ENCODE data around the gene WDFY3. TPM values are rescaled to one million over a fixed set of nuclear protein-coding genes. Genes with fewer than 3 reads are reported as not detected.

Gene WDFY3
- total RNA-seq (10 to 100 TPM; 35.2 to 68.9 (median 53.0) TPM), polyA plus RNA-seq (1 to 10 TPM; 4.9 to 7.7 TPM)
- long read RNA-seq, donor 1, partial matches to known transcripts = 0 of 1 reads
- long read RNA-seq, donor 1, other reads (novel, unspliced or antisense) = 1 of 1 reads
- long read RNA-seq, donor 2, partial matches to known transcripts = 5 of 7 reads
- long read RNA-seq, donor 2, other reads (novel, unspliced or antisense) = 2 of 7 reads
- long read RNA-seq, donor 3, partial matches to known transcripts = 1 of 3 reads
- long read RNA-seq, donor 3, other reads (novel, unspliced or antisense) = 2 of 3 reads

- Histone ChIP-seq H3K4me1 (peaks cover 0 to 54% (median 32%) of the 10 kb centered on the region in 9 donors), H3K27ac (peak within 1 kb of the TSS; percentile 72 to 96 (median 92)), H3K36me3 (no peaks in the 10 kb centered on the region), H3K27me3 (no peaks in the 10 kb centered on the region), H3K4me3 (peak within 1 kb of the TSS; percentile 66 to 93 (median 84)), H3K9me3 (no peaks in the 10 kb centered on the region)
- intact Hi-C loops (cut with DNase I) = loop anchor here in 3 of 10 donors (5.0 to 10.0 kb wide), 4 partner anchors 112 to 382 kb away; partner anchors contain the start of gene CDS1 (in 1 of the 3)
- peak in 3 of 9 donors; percentile 27 to 45 (median 30) for TF ChIP-seq CTCF (IDR thresholded peaks at IDR 0.05)
- DNase-seq (peak; percentile 78 to 90), ATAC-seq (peak; percentile 93 to 97 (median 96))
- 1% methylated on average over 40 to 58 of the region's 58 CpGs for WGBS, 2 donors
Measured at GRCh38 chr4:84966382-84967242, at the start of gene WDFY3. TSS of gene WDFY3 (minus strand) at chr4:84966690. CDS start at chr4:84860591, 106,099 bp downstream.

GRCh38 chr4:85005865-85006377 lies 39.4 kb upstream of the WDFY3 start:
- H3K4me3 ChIP-seq = no peak overlapping the region
- no peaks in the 10 kb centered on the region for H3K27me3 ChIP-seq
- H3K27ac ChIP-seq = no peak overlapping the region
- no peak for TF ChIP-seq CTCF (IDR thresholded peaks at IDR 0.05)
- H3K4me1 ChIP-seq = no peaks in the 10 kb centered on the region
- DNase-seq (no peak), ATAC-seq (peak in 2 of 8 donors; percentile 34 to 44)
- peaks cover 0 to 7% (median 0%) of the 10 kb centered on the region in 9 donors for H3K36me3 ChIP-seq
- intact Hi-C loops (cut with DNase I) = no loop called here
- no peaks in the 10 kb centered on the region for H3K9me3 ChIP-seq
- WGBS, 2 donors = 89 to 90% methylated on average over 2 of the region's 2 CpGs

GRCh38 chr4:85000343-85000742 lies 33.9 kb upstream of the WDFY3 start:
- WGBS, 2 donors = 89 to 92% methylated on average over 3 of the region's 3 CpGs
- ATAC-seq (no peak), DNase-seq (no peak)
- TF ChIP-seq CTCF (IDR thresholded peaks at IDR 0.05) = no peak
- Histone ChIP-seq H3K36me3 (no peaks in the 10 kb centered on the region), H3K27me3 (no peaks in the 10 kb centered on the region), H3K4me1 (no peaks in the 10 kb centered on the region), H3K4me3 (no peak overlapping the region), H3K9me3 (no peaks in the 10 kb centered on the region), H3K27ac (no peak overlapping the region)
- intact Hi-C loops (cut with DNase I) = no loop called here

GRCh38 chr4:84995386-84995785 lies 28.9 kb upstream of the WDFY3 start:
- DNase-seq (no peak), ATAC-seq (no peak)
- Histone ChIP-seq H3K9me3 (peaks cover 0 to 17% (median 0%) of the 10 kb centered on the region in 11 donors), H3K27me3 (no peaks in the 10 kb centered on the region), H3K4me3 (no peak overlapping the region), H3K36me3 (no peaks in the 10 kb centered on the region), H3K27ac (no peak overlapping the region), H3K4me1 (no peaks in the 10 kb centered on the region)
- intact Hi-C loops (cut with DNase I) = no loop called here
- no peak for TF ChIP-seq CTCF (IDR thresholded peaks at IDR 0.05)
- 63 to 69% methylated on average over 3 of the region's 3 CpGs for WGBS, 2 donors

Measured in heart right ventricle (tissue), 16 donors.